Hepatocyte (in vitro differentiated cells): ENCODE data around the gene BCAS1. TPM values are rescaled to one million over a fixed set of nuclear protein-coding genes. Genes with fewer than 3 reads are reported as not detected.
"Not testable (repeated sequence)": the region's sequence is repeated elsewhere in the genome, so short reads cannot be mapped to it uniquely, and the experiment has no call there.

Experiments
- DNase-seq: peaks from one replicate; pipeline ENCODE4 v3.0.0-alpha.2; 2016; ENCODE audit warnings: low spot score
- H2AFZ ChIP-seq: fragments of 200-600 bp; sonication (generic); 2 replicates; pipeline ENCODE4 v1.6.0; 2016; ENCODE audit warnings: antibody characterized with exemption, mild to moderate bottlenecking
- H3K27ac ChIP-seq: fragments of 200-600 bp; sonication (generic); 2 replicates; pipeline ENCODE4 v1.5.1; 2016; ENCODE audit warnings: mild to moderate bottlenecking
- H3K27me3 ChIP-seq: fragments of 200-600 bp; sonication (generic); 2 replicates; pipeline ENCODE4 v1.6.1; 2016
- H3K36me3 ChIP-seq: fragments of 200-600 bp; sonication (generic); replicated peaks from 2 replicates; pipeline ENCODE4 v1.5.1; 2016; ENCODE audit warnings: low read depth; ENCODE audit not compliant: insufficient read depth
- H3K4me1 ChIP-seq: fragments of 200-600 bp; sonication (generic); 2 replicates; pipeline ENCODE4 v1.5.1; 2016; ENCODE audit warnings: mild to moderate bottlenecking, moderate library complexity; ENCODE audit not compliant: insufficient read depth
- H3K4me2 ChIP-seq: fragments of 200-600 bp; sonication (generic); 2 replicates; pipeline ENCODE4 v1.6.0; 2016
- H3K4me3 ChIP-seq: fragments of 200-600 bp; sonication (generic); 2 replicates; pipeline ENCODE4 v1.5.1; 2016; ENCODE audit warnings: mild to moderate bottlenecking
- H3K79me2 ChIP-seq: fragments of 200-600 bp; sonication (generic); 2 replicates; pipeline ENCODE4 v1.6.0; 2017; ENCODE audit warnings: mild to moderate bottlenecking
- H3K9me2 ChIP-seq: fragments of 200-600 bp; sonication (generic); replicated peaks from 2 replicates; pipeline ENCODE4 v1.6.0; 2017; ENCODE audit warnings: mild to moderate bottlenecking; ENCODE audit not compliant: insufficient read depth
- H3K9me3 ChIP-seq: fragments of 200-600 bp; sonication (generic); 2 replicates; pipeline ENCODE4 v1.5.1; 2016; ENCODE audit warnings: low read depth, mild to moderate bottlenecking
- H4K20me1 ChIP-seq: fragments of 200-600 bp; sonication (generic); 2 replicates; pipeline ENCODE4 v1.6.0; 2016; ENCODE audit warnings: mild to moderate bottlenecking; ENCODE audit not compliant: insufficient read depth, poor library complexity, severe bottlenecking
- CTCF ChIP-seq: fragments of 200-600 bp; sonication (generic); IDR thresholded peaks from 2 replicates; pipeline ENCODE4 v1.5.1; 2016; ENCODE audit warnings: antibody characterized with exemption, mild to moderate bottlenecking; ENCODE audit not compliant: poor library complexity
- EZH2 ChIP-seq: fragments of 200-600 bp; sonication (generic); IDR thresholded peaks from 2 replicates; pipeline ENCODE4 v1.6.1; 2016; ENCODE audit warnings: antibody characterized with exemption, mild to moderate bottlenecking, borderline replicate concordance
- EZH2phosphoT487 ChIP-seq: fragments of 200-600 bp; sonication (generic); IDR thresholded peaks from one replicate; pipeline ENCODE4 v1.6.1; 2018; ENCODE audit warnings: antibody characterized with exemption, mild to moderate bottlenecking, low read depth, moderate library complexity; ENCODE audit not compliant: unreplicated experiment, severe bottlenecking
- WGBS: methylation state at CpG from one replicate; pipeline ENCODE4 v1.1.6; 2016; ENCODE audit warnings: low lambda C conversion rate; ENCODE audit errors: missing lambda C conversion rate; 5-methylcytosine and 5-hydroxymethylcytosine counted together
- polyA plus RNA-seq: library from polyadenylated mRNA; unstranded; fragments of >200 nt; fragmentation: Nextera tagmentation; extraction: Ambion mirVana; gene quantifications from 2 replicates; pipeline ENCODE4 v1.2.1, GENCODE V29; 2016
- total RNA-seq: library from RNA; depleted of rRNA; stranded (reverse); fragments of >200 nt; gene quantifications from 2 replicates; pipeline ENCODE4 v1.2.3, GENCODE V29; 2014

The BCAS1 gene
- total and polyA plus RNA-seq, 2 experiments from 2014 or later, result 4.9 to 9.8 TPM

GRCh38 chr20:53974785-53975555 is 95.4 kb downstream of the BCAS1 start:
- Histone ChIP-seq H3K36me3 (no peaks in the 10 kb centered on the region), H3K9me3 (no peaks in the 10 kb centered on the region), H3K27me3 (no peaks in the 10 kb centered on the region), H3K4me2 (no peak overlapping the region), H2AFZ (no peak overlapping the region), H3K4me1 (no peaks in the 10 kb centered on the region), H4K20me1 (no peaks in the 10 kb centered on the region), H3K27ac (no peak overlapping the region), H3K4me3 (no peak overlapping the region), H3K9me2 (no peaks in the 10 kb centered on the region), H3K79me2 (no peaks in the 10 kb centered on the region)
- TF ChIP-seq EZH2, result no peak
- no peak for TF ChIP-seq CTCF
- TF ChIP-seq EZH2phosphoT487, result no peak
- WGBS, result 90% methylated on average over 19 of the region's 19 CpGs
- DNase-seq, result no peak

GRCh38 chr20:53973882-53974281 is 96.5 kb downstream of the BCAS1 start:
- H3K4me3 ChIP-seq, H3K79me2 ChIP-seq, H3K27ac ChIP-seq, H3K9me3 ChIP-seq, H4K20me1 ChIP-seq, DNase-seq, H3K27me3 ChIP-seq, H3K36me3 ChIP-seq, H3K4me1 ChIP-seq, H3K9me2 ChIP-seq, H3K4me2 ChIP-seq, H2AFZ ChIP-seq: not testable (repeated sequence)
- WGBS, result 85% methylated on average over 5 of the region's 5 CpGs

GRCh38 chr20:53972179-53972578 is 98.2 kb downstream of the BCAS1 start:
- WGBS, result 91% methylated on average over 1 of the region's 1 CpG
- H3K4me2 ChIP-seq, result no peak overlapping the region
- H3K9me3 ChIP-seq, result no peaks in the 10 kb centered on the region
- peaks cover 4% of the 10 kb centered on the region for H3K9me2 ChIP-seq
- H3K36me3 ChIP-seq, result no peaks in the 10 kb centered on the region
- H3K27ac ChIP-seq, result no peak overlapping the region
- H2AFZ ChIP-seq, result no peak overlapping the region
- no peak for TF ChIP-seq EZH2phosphoT487
- TF ChIP-seq EZH2, result no peak
- no peak for TF ChIP-seq CTCF
- H3K4me1 ChIP-seq, result no peaks in the 10 kb centered on the region
- no peaks in the 10 kb centered on the region for H3K27me3 ChIP-seq
- no peaks in the 10 kb centered on the region for H4K20me1 ChIP-seq
- no peaks in the 10 kb centered on the region for H3K79me2 ChIP-seq
- DNase-seq, result no peak
- no peak overlapping the region for H3K4me3 ChIP-seq

GRCh38 chr20:53971096-53971683 is 99.2 kb downstream of the BCAS1 start:
- H3K9me2 ChIP-seq, result peaks cover 4% of the 10 kb centered on the region
- TF ChIP-seq CTCF, result no peak
- TF ChIP-seq EZH2, result no peak
- no peak for TF ChIP-seq EZH2phosphoT487
- H3K36me3 ChIP-seq, result no peaks in the 10 kb centered on the region
- H3K9me3 ChIP-seq, result no peaks in the 10 kb centered on the region
- H3K4me3 ChIP-seq, result no peak overlapping the region
- no peaks in the 10 kb centered on the region for H3K27me3 ChIP-seq
- H3K79me2 ChIP-seq, result no peaks in the 10 kb centered on the region
- DNase-seq, result no peak
- H3K4me1 ChIP-seq, result no peaks in the 10 kb centered on the region
- no peak overlapping the region for H3K4me2 ChIP-seq
- H2AFZ ChIP-seq, result no peak overlapping the region
- H3K27ac ChIP-seq, result no peak overlapping the region
- H4K20me1 ChIP-seq, result no peaks in the 10 kb centered on the region
- WGBS, result 95% methylated on average over 3 of the region's 3 CpGs
